ENCODE measurements around the gene CLDN22.

Gene CLDN22

GRCh38 chr4:183352546-183352945 lies 32.5 kb upstream of the CLDN22 start:
- Mint-ChIP-seq H3K4me3 (no peak overlapping the region), H3K36me3 (no peaks in the 10 kb centered on the region), H3K4me1 (no peaks in the 10 kb centered on the region), H3K9me3 (no peaks in the 10 kb centered on the region), H3K27ac (no peak overlapping the region), H3K27me3 (peaks cover 25 to 37% of the 10 kb centered on the region in 2 donors)
- ATAC-seq (replicated peaks) (no peak), DNase-seq (no peak)

- no peaks in the 10 kb centered on the region for H3K4me1 Mint-ChIP-seq
- H3K36me3 Mint-ChIP-seq, result no peaks in the 10 kb centered on the region
- DNase-seq, result no peak
- H3K27me3 Mint-ChIP-seq, result peaks cover 22 to 25% of the 10 kb centered on the region in 2 donors
- H3K27ac Mint-ChIP-seq, result no peak overlapping the region
- no peak for ATAC-seq (replicated peaks)
- H3K4me3 Mint-ChIP-seq, result no peak overlapping the region
- no peaks in the 10 kb centered on the region for H3K9me3 Mint-ChIP-seq
Observed at GRCh38 chr4:183350317-183351071, 30.4 kb upstream of the CLDN22 start.

DNA sequence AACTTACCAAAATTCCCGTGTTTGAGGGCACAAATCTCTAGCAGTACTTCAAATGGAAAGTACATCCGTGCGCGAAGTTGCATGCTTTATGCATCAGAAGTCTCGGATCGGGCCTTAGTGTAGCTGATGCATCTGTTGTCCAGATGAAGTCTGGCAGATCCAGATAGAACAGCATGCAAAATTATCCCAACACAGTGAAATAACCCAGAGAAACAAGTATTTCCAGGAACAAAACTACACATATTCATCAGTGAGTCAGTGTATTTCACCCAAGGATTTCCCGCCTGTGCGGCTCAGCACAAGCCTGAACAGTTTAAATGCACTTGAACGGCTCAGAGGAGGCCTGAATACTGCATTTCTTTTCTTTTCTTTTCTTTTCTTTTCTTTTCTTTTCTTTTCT lies 29.6 kb upstream of the CLDN22 start:
- no peak overlapping the region for H3K27ac Mint-ChIP-seq
- DNase-seq, result no peak
- H3K27me3 Mint-ChIP-seq, result peaks cover 26 to 30% of the 10 kb centered on the region in 2 donors
- H3K9me3 Mint-ChIP-seq, result no peaks in the 10 kb centered on the region
- ATAC-seq (replicated peaks), result no peak
- no peaks in the 10 kb centered on the region for H3K4me1 Mint-ChIP-seq
- no peaks in the 10 kb centered on the region for H3K36me3 Mint-ChIP-seq
- H3K4me3 Mint-ChIP-seq, result no peak overlapping the region

DNA sequence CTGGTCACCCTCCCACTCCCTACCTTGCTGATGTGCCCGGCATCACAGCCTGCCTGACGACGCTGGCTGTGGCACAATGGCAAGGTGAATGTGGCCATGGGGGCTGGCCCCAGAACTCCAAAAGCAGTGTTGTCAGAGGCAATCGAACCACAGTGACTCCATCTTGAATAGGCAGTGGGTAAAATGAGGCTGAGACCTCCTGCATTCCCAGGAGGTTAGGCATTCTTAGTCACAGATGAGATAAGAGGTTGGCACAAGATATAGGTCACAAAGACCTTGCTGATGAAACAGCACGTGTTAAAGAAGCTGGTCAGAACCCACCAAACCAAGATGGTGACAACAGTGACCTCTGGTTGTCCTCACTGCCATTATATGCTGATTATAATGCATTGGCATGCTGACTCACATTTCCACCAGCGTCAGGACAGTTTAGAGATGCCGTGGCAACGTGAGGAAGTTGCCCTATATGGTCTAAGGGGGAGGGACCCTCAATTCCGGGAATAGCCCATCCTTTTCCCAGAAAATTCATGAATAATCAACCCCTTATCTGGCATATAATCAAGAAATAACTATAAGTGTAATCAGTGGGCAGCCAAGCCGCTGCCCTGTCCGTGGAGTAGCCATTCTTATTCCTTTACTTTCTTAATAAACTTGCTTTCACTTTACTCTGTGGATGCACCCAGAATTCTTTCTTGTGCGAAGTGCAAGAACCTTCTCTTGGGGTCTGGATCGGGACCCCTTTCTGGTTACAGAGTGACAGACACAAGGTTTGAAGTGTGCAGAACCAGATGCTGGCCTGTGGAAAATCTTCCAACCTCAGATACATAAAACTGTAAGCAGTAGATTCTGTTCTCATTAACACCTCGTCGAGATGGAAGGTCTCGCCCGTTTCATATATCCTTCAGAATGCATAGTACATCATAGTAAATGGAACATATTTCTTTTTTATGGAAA lies 28.9 kb upstream of the CLDN22 start:
- no peak for DNase-seq
- peak; percentile 19 to 64 for ATAC-seq (replicated peaks)
- no peak overlapping the region for H3K4me3 Mint-ChIP-seq
- no peaks in the 10 kb centered on the region for H3K9me3 Mint-ChIP-seq
- no peak overlapping the region for H3K27ac Mint-ChIP-seq
- no peaks in the 10 kb centered on the region for H3K36me3 Mint-ChIP-seq
- no peaks in the 10 kb centered on the region for H3K4me1 Mint-ChIP-seq
- H3K27me3 Mint-ChIP-seq, result peaks cover 33 to 36% of the 10 kb centered on the region in 2 donors

- no peak for ATAC-seq (replicated peaks)
- H3K27me3 Mint-ChIP-seq, result peaks cover 39 to 45% of the 10 kb centered on the region in 2 donors
- H3K36me3 Mint-ChIP-seq, result no peaks in the 10 kb centered on the region
Observed at GRCh38 chr4:183348136-183348535, 28.1 kb upstream of the CLDN22 start.

GRCh38 chr4:183347566-183347965 lies 27.5 kb upstream of the CLDN22 start:
- Mint-ChIP-seq H3K9me3 (no peaks in the 10 kb centered on the region), H3K4me1 (peaks cover 2 to 6% of the 10 kb centered on the region in 2 donors), H3K4me3 (no peak overlapping the region), H3K27ac (no peak overlapping the region), H3K36me3 (no peaks in the 10 kb centered on the region), H3K27me3 (peaks cover 42 to 48% of the 10 kb centered on the region in 2 donors)
- no peak for DNase-seq
- no peak for ATAC-seq (replicated peaks)

More at GRCh38 chr4:183348136-183348535, 28.1 kb upstream of the CLDN22 start:
- Mint-ChIP-seq H3K4me3 (no peak overlapping the region), H3K9me3 (no peaks in the 10 kb centered on the region), H3K27ac (no peak overlapping the region), H3K4me1 (peaks cover under 1 to 2% of the 10 kb centered on the region in 2 donors)
- no peak for DNase-seq

GRCh38 chr4:183347146-183347545 lies 27.1 kb upstream of the CLDN22 start:
- H3K27me3 Mint-ChIP-seq, result peaks cover 42 to 50% of the 10 kb centered on the region in 2 donors
- no peak overlapping the region for H3K27ac Mint-ChIP-seq
- no peaks in the 10 kb centered on the region for H3K9me3 Mint-ChIP-seq
- no peak overlapping the region for H3K4me3 Mint-ChIP-seq
- peaks cover 2 to 6% of the 10 kb centered on the region in 2 donors for H3K4me1 Mint-ChIP-seq
- ATAC-seq (replicated peaks) (no peak), DNase-seq (no peak)
- H3K36me3 Mint-ChIP-seq, result no peaks in the 10 kb centered on the region

DNA sequence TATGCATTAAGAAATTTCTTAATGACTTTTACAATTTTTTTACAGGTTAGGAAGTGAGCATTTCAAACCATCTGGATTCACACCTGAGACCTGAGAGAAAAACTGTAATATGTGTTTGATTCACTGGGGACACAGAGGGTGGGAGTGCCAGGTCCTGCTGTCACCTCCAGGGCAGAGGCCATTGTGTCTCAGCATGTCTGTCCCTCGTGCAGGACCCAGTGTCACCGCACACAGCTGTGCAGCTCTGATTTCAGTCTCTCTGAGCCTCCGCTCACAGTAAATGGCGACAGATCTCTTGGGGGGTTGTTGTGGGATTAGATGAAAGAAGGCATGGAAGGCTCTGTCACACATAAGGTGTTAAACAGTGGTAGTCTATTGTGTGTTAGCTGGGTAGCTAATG lies 25.2 kb upstream of the CLDN22 start:
- Mint-ChIP-seq H3K9me3 (no peaks in the 10 kb centered on the region), H3K36me3 (no peaks in the 10 kb centered on the region), H3K4me3 (no peak overlapping the region), H3K27me3 (peaks cover 31 to 46% of the 10 kb centered on the region in 2 donors), H3K4me1 (peaks cover 2 to 6% of the 10 kb centered on the region in 2 donors), H3K27ac (no peak overlapping the region)
- no peak for ATAC-seq (replicated peaks)
- no peak for DNase-seq

DNA sequence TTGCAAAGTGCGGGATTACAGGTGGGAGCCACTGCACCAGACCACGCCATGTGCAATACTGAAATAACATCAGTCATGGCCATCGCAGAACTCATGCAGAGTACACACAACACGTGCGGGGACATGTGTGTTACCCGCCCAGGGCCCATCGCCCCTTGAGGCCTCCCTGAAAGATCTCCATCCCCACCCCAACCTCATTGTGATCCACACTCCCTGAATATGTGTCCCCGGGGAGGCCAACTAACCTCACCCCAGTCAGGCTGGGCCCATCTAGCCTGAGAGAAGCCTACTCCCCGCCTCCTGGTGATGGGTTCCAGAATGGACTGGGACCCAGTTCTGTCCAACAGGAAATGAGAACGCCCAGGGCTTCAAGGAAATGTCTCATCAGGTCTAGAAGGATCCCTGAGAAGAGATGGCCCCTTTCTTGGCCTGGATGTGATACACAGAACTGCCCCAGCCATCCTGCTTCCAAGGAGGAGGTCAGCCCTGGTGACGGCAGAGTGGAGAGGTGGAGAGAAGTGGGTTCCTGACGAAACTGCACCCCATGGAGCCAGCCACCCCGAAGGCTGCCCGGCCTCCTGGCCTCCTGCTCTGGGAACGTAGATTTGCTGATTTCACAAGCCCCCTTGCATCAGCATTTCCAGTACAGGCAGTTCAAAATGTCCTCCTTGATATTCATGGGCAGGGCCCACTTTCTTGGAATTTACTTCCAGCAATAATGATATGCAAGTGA lies 24.6 kb upstream of the CLDN22 start:
- Mint-ChIP-seq H3K4me1 (peaks cover 2 to 6% of the 10 kb centered on the region in 2 donors), H3K27me3 (peaks cover 29 to 44% of the 10 kb centered on the region in 2 donors), H3K4me3 (no peak overlapping the region), H3K9me3 (no peaks in the 10 kb centered on the region), H3K36me3 (no peaks in the 10 kb centered on the region), H3K27ac (no peak overlapping the region)
- no peak for DNase-seq
- ATAC-seq (replicated peaks), result no peak

- peaks cover 29 to 43% of the 10 kb centered on the region in 2 donors for H3K27me3 Mint-ChIP-seq
- DNase-seq, result no peak
- ATAC-seq (replicated peaks), result no peak
- H3K27ac Mint-ChIP-seq, result no peak overlapping the region
- H3K36me3 Mint-ChIP-seq, result no peaks in the 10 kb centered on the region
- no peak overlapping the region for H3K4me3 Mint-ChIP-seq
- H3K4me1 Mint-ChIP-seq, result peaks cover 2 to 6% of the 10 kb centered on the region in 2 donors
- no peaks in the 10 kb centered on the region for H3K9me3 Mint-ChIP-seq
Observed at GRCh38 chr4:183343730-183344129, 23.7 kb upstream of the CLDN22 start.

DNA sequence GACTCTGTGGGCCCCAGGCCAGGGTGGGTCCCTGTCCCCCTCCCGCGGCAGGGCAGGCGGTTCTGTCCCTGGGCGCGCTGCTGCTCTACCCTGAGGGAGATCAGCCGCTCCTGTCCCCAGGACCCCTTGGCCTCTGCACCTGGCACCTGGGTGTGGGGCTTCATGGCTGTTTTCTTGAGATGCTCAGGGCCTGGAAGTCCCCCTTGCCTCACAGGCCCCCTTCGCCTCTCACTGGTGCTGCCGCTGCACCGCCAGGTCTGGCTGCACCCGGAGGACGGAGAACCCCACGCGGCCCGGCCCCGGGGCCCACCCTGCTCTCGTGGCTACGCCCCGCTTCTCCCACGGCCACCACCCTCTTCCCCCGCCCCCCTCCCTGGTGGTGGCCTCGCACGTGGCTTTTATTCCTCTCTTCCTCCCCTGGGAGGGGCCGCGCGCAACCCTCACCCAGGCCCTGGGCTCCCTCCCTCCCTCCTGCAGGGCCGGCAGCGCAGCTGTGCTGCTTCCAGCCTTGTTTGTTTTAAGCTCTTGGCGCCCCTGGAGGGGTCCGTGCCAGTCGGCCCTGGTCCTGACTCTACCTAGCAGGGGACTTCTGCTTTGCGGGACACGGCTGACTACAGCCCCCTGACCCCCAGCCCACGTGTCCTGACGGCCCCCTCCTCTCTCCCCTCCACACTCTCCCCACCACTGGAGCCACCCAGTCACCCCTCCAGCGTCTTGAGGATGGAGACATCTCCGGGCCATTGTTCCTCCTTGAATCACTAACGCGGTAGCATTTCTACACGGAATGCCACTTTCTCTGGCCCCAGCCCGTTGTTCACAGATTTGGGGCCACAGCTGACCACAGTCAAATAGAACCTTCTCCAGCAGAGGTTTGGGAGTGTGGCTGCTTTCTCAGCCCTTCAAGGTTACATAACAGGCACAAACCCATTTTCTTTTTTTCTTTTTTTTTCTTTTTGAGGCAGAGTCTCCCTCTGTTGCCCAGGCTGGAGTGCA lies 22.8 kb upstream of the CLDN22 start:
- peak; percentile 52 to 69 for ATAC-seq (replicated peaks)
- peak overlapping the region; percentile 23 to 47 for H3K4me3 Mint-ChIP-seq
- no peak for DNase-seq
- H3K27me3 Mint-ChIP-seq, result peaks cover 29 to 36% of the 10 kb centered on the region in 2 donors
- no peaks in the 10 kb centered on the region for H3K36me3 Mint-ChIP-seq
- H3K4me1 Mint-ChIP-seq, result peaks cover 2 to 6% of the 10 kb centered on the region in 2 donors
- H3K9me3 Mint-ChIP-seq, result no peaks in the 10 kb centered on the region
- no peak overlapping the region for H3K27ac Mint-ChIP-seq

DNA sequence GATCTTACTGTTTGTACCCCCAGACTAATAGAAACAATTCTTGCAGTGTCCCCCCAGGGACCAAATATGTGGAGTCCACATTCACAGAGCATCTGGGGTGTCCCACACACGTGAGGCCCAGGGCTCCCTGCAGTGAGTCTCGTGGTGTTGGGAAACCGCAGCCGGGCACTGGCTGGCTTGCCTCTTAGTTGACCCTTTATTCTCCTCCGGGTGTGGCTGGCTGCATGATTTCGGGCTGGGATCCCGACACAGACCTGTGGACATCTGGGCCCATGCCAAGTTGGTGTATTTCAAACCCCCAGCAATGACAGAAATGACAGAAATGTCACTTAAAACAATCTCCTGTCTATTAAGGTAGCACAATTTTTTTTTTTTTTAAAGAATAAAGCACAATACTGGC lies 17.8 kb upstream of the CLDN22 start:
- H3K4me3 Mint-ChIP-seq, result no peak overlapping the region
- H3K36me3 Mint-ChIP-seq, result no peaks in the 10 kb centered on the region
- peaks cover 0 to under 1% of the 10 kb centered on the region in 2 donors for H3K4me1 Mint-ChIP-seq
- DNase-seq (no peak), ATAC-seq (replicated peaks) (no peak)
- peaks cover 16 to 17% of the 10 kb centered on the region in 2 donors for H3K27me3 Mint-ChIP-seq
- no peak overlapping the region for H3K27ac Mint-ChIP-seq
- H3K9me3 Mint-ChIP-seq, result no peaks in the 10 kb centered on the region

- peaks cover 20 to 22% of the 10 kb centered on the region in 2 donors for H3K27me3 Mint-ChIP-seq
- DNase-seq (no peak), ATAC-seq (replicated peaks) (no peak)
- H3K4me3 Mint-ChIP-seq, result no peak overlapping the region
- H3K4me1 Mint-ChIP-seq, result no peaks in the 10 kb centered on the region
- no peaks in the 10 kb centered on the region for H3K9me3 Mint-ChIP-seq
- no peaks in the 10 kb centered on the region for H3K36me3 Mint-ChIP-seq
- H3K27ac Mint-ChIP-seq, result no peak overlapping the region
Observed at GRCh38 chr4:183337349-183337748, 17.3 kb upstream of the CLDN22 start.

Measured in stimulated activated naive B cell treated with anti-CD40 and anti-IgM and Interleukin-4, amounts not matched to agents 10 μg/mL and 1 μg/mL and 100 μg/mL, for 72 hours (primary cell).